OCI-LY1 (cell line): ENCODE results near the gene SPHK2.
"Not testable (repeated sequence)": the region's sequence is repeated elsewhere in the genome, so short reads cannot be mapped to it uniquely, and the experiment has no call there.

Experiments
- CTCF ChIP-seq: fragments of 200-600 bp; sonication (generic), shearing (Covaris generic); IDR thresholded peaks from 2 replicates; pipeline ENCODE4 v1.5.1; 2017; ENCODE audit warnings: mild to moderate bottlenecking, antibody characterized with exemption, low read length, moderate library complexity, mixed read lengths
- EZH2 ChIP-seq: fragments of 200-600 bp; sonication (generic), shearing (Covaris generic); IDR thresholded peaks from 2 replicates; pipeline ENCODE4 v1.8.0; 2017; ENCODE audit warnings: borderline replicate concordance, mixed run types, mild to moderate bottlenecking, antibody characterized with exemption, low read length, moderate library complexity, mixed read lengths

- TF ChIP-seq CTCF, EZH2: not testable (repeated sequence)
Observed at GRCh38 chr19:48577908-48578307, 41.4 kb upstream of the SPHK2 start.
